H9 (cell line): ENCODE measurements around the gene PXN. TPM values are rescaled to one million over a fixed set of nuclear protein-coding genes. Genes with fewer than 3 reads are reported as not detected.

ENCODE experiments used
- DNase-seq: peaks from one replicate; pipeline ENCODE4 v3.0.0-alpha.2; 2017
- H2AFZ ChIP-seq: one replicate; pipeline ENCODE4 v1.6.1; 2013; ENCODE audit warnings: mild to moderate bottlenecking, low read length, control low read depth, moderate library complexity
- H2AK5ac ChIP-seq: 2 replicates; pipeline ENCODE4 v1.6.1; 2013; ENCODE audit warnings: low read length, control low read depth, mixed read lengths; ENCODE audit not compliant: insufficient read length
- H2BK120ac ChIP-seq: one replicate; pipeline ENCODE4 v1.6.1; 2013; ENCODE audit warnings: low read depth, mild to moderate bottlenecking, low read length, control low read depth, inconsistent platforms; ENCODE audit not compliant: poor library complexity, severe bottlenecking
- H2BK12ac ChIP-seq: 2 replicates; pipeline ENCODE4 v1.6.1; 2013; ENCODE audit warnings: low read length, control low read depth, mixed read lengths, low read depth; ENCODE audit not compliant: insufficient read length
- H2BK15ac ChIP-seq: 2 replicates; pipeline ENCODE4 v1.6.1; 2013; ENCODE audit warnings: low read depth, low read length, control low read depth
- H2BK20ac ChIP-seq: one replicate; pipeline ENCODE4 v1.6.1; 2013; ENCODE audit warnings: low read depth, mild to moderate bottlenecking, low read length, control low read depth, inconsistent platforms; ENCODE audit not compliant: poor library complexity, severe bottlenecking
- H2BK5ac ChIP-seq: 2 replicates; pipeline ENCODE4 v1.6.1; 2013; ENCODE audit warnings: low read length, control low read depth, mixed read lengths; ENCODE audit not compliant: insufficient read length
- H3K14ac ChIP-seq: 2 replicates; pipeline ENCODE4 v1.6.1; 2013; ENCODE audit warnings: low read length, control low read depth; ENCODE audit not compliant: insufficient read depth
- H3K18ac ChIP-seq: 2 replicates; pipeline ENCODE4 v1.6.1; 2013; ENCODE audit warnings: low read depth, mild to moderate bottlenecking, mixed read lengths, low read length, control low read depth; ENCODE audit not compliant: insufficient read length
- H3K23ac ChIP-seq: 2 replicates; pipeline ENCODE4 v1.6.1; 2013; ENCODE audit warnings: low read length, control low read depth, mixed read lengths, low read depth; ENCODE audit not compliant: insufficient read length
- H3K23me2 ChIP-seq: 2 replicates; pipeline ENCODE4 v1.6.1; 2013; ENCODE audit warnings: low read depth, mild to moderate bottlenecking, mixed read lengths, low read length, control low read depth; ENCODE audit not compliant: insufficient read length, poor library complexity, severe bottlenecking
- H3K27ac ChIP-seq: 2 replicates; pipeline ENCODE4 v1.5.1; 2013; ENCODE audit warnings: low read length, control low read depth, mixed read lengths, low read depth; ENCODE audit not compliant: insufficient read length
- H3K27me3 ChIP-seq: 2 replicates; pipeline ENCODE4 v1.6.1; 2013; ENCODE audit warnings: low read length, control low read depth, inconsistent platforms; ENCODE audit not compliant: insufficient read depth
- H3K4ac ChIP-seq: 2 replicates; pipeline ENCODE4 v1.6.1; 2013; ENCODE audit warnings: low read depth, mild to moderate bottlenecking, control low read depth, inconsistent platforms, low read length, moderate library complexity
- H3K4me1 ChIP-seq: 2 replicates; pipeline ENCODE4 v1.6.1; 2013; ENCODE audit warnings: low read length, control low read depth, inconsistent platforms; ENCODE audit not compliant: insufficient read depth
- H3K4me2 ChIP-seq: 2 replicates; pipeline ENCODE4 v1.6.1; 2013; ENCODE audit warnings: low read length, control low read depth, mixed read lengths; ENCODE audit not compliant: insufficient read length, insufficient read depth
- H3K56ac ChIP-seq: 2 replicates; pipeline ENCODE4 v1.6.1; 2013; ENCODE audit warnings: low read depth, mild to moderate bottlenecking, mixed read lengths, low read length, control low read depth; ENCODE audit not compliant: insufficient read length
- H3K79me1 ChIP-seq: 2 replicates; pipeline ENCODE4 v1.6.1; 2013; ENCODE audit warnings: low read depth, mild to moderate bottlenecking, moderate library complexity, low read length, control low read depth, inconsistent platforms; ENCODE audit not compliant: insufficient read depth, poor library complexity, severe bottlenecking
- H3K79me2 ChIP-seq: 2 replicates; pipeline ENCODE4 v1.6.1; 2013; ENCODE audit warnings: low read length, control low read depth, inconsistent platforms; ENCODE audit not compliant: insufficient read depth
- H3K9ac ChIP-seq: 2 replicates; pipeline ENCODE4 v1.6.1; 2013; ENCODE audit warnings: low read length, control low read depth, mixed read lengths; ENCODE audit not compliant: insufficient read length; ENCODE audit errors: extremely low read depth
- H3K9me3 ChIP-seq: one replicate; pipeline ENCODE4 v1.6.1; 2013; ENCODE audit warnings: low read depth, low read length, inconsistent platforms; ENCODE audit not compliant: control insufficient read depth
- H3T11ph ChIP-seq: one replicate; pipeline ENCODE4 v1.6.1; 2013; ENCODE audit warnings: mild to moderate bottlenecking, low read length, control low read depth, inconsistent platforms
- H4K20me1 ChIP-seq: one replicate; pipeline ENCODE4 v1.6.1; 2013; ENCODE audit not compliant: control insufficient read depth, insufficient read length, insufficient read depth
- H4K5ac ChIP-seq: 2 replicates; pipeline ENCODE4 v1.6.1; 2013; ENCODE audit warnings: low read depth, mild to moderate bottlenecking, mixed read lengths, low read length, control low read depth; ENCODE audit not compliant: insufficient read length
- H4K8ac ChIP-seq: replicated peaks from 2 replicates; pipeline ENCODE4 v1.6.1; 2013; ENCODE audit warnings: low read length, control low read depth, mixed read lengths, low read depth; ENCODE audit not compliant: insufficient read length
- H4K91ac ChIP-seq: 2 replicates; pipeline ENCODE4 v1.6.1; 2013; ENCODE audit warnings: low read depth, mild to moderate bottlenecking, moderate library complexity, mixed read lengths, low read length, control low read depth; ENCODE audit not compliant: insufficient read length
- H3K27ac Mint-ChIP-seq, 3 experiments: 2 replicates in 2 of 3; 3 replicates in 1 of 3; pipeline ENCODE4 v1.8.0; 2020 to 2021; ENCODE audit warnings: mixed read lengths in 3 of 3, mild to moderate bottlenecking in 1 of 3, moderate library complexity in 1 of 3
- H3K27me3 Mint-ChIP-seq: 2 replicates; pipeline ENCODE4 v1.8.0; 2021; ENCODE audit warnings: low read depth, mild to moderate bottlenecking, moderate library complexity, mixed read lengths
- H3K36me3 Mint-ChIP-seq, 3 experiments: 2 replicates in 2 of 3; 3 replicates in 1 of 3; pipeline ENCODE4 v1.8.0; 2020 to 2021; ENCODE audit warnings: low read depth in 3 of 3, mixed read lengths in 3 of 3; ENCODE audit not compliant: insufficient read depth in 1 of 3
- H3K4me1 Mint-ChIP-seq, 2 experiments: 2 replicates each; pipeline ENCODE4 v1.8.0; 2020; ENCODE audit warnings: mixed read lengths in 2 of 2
- H3K4me3 Mint-ChIP-seq, 2 experiments: 2 replicates in 1 of 2; 3 replicates in 1 of 2; pipeline ENCODE4 v1.8.0; 2020 to 2021; ENCODE audit warnings: mild to moderate bottlenecking in 2 of 2, mixed read lengths in 2 of 2, moderate library complexity in 1 of 2
- H3K9me3 Mint-ChIP-seq, 2 experiments: 2 replicates in 1 of 2; 3 replicates in 1 of 2; pipeline ENCODE4 v1.8.0; 2020; ENCODE audit warnings: mild to moderate bottlenecking in 2 of 2, mixed read lengths in 2 of 2, moderate library complexity in 1 of 2
- WGBS: extraction: QIAGEN DNeasy Blood & Tissue Kit; methylation state at CpG from one replicate; pipeline ENCODE4 v1.1.7; 2013; ENCODE audit warnings: missing lambda C conversion rate, low lambda C conversion rate, mixed read lengths; ENCODE audit not compliant: insufficient read length; ENCODE audit errors: extremely low coverage; 5-methylcytosine and 5-hydroxymethylcytosine counted together
- total RNA-seq: library from RNA; stranded (reverse); gene quantifications from 2 replicates; pipeline ENCODE4 v1.2.1, GENCODE V29; 2021
- TF ChIP-seq, protein P1 (sequence below): fragments of 200-600 bp; sonication (generic); conservative IDR thresholded peaks from 3 replicates; pipeline ENCODE4 v1.8.0; 2021; ENCODE audit warnings: antibody characterized with exemption, mild to moderate bottlenecking

PXN gene
- total RNA-seq, 1 experiment from 2014 or later = 92.8 TPM

DNA sequence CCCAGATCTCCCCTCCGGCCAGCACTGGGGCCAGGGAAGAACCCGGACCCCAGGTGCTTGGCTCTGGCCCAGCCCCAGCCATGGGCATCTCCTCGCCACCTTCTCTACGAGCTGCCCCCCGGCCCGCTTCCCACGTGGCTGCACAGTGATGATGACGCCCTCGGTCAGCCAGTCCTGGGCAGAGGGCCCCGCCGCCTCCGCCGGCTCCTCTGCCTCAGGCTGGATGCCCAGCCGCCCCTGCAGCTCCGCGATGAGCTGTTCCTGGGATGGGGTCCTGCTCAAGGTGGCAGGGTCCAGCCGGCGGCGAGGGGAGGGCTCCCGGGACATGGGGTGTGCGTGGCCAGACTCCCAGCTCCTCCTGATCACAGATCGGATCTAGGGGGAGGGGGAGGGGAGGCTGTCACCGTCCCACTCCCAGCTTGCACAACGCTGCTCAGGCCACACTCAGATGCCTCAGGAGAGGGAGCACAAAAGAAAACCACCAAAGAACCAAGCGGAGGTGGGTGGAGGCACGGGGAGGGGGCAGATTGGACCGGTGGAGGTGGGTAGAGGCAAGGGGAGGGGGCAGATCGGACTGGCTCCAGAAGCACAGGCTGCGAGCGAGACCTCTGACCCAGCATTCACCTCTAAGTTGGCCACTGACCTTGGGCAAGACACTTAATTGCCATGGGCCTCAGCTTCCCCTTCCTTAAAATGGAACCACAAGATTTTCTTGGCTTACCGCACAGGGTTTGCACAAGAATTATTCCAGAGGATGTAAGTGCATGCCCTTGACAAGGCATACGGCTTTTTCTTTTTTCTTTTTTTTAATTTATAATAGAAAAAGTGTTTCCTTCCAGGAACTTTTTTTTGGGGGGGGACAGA, 48.6 kb downstream of the PXN start:
- WGBS = no CpG with 5 or more reads among the region's 32 CpGs
- Histone ChIP-seq H3K9ac (no peak overlapping the region), H3K79me2 (no peaks in the 10 kb centered on the region), H4K8ac (no peak overlapping the region), H3K23ac (no peak overlapping the region), H3K56ac (no peak overlapping the region), H3K27ac (no peak overlapping the region), H2AFZ (no peak overlapping the region), H3K4me2 (no peak overlapping the region), H3K14ac (no peak overlapping the region), H3K4me1 (no peaks in the 10 kb centered on the region), H3T11ph (no peak overlapping the region), H2BK20ac (no peak overlapping the region), H2AK5ac (no peak overlapping the region), H4K91ac (no peak overlapping the region), H3K27me3 (no peaks in the 10 kb centered on the region; the same call in 1 of the 2 replicates), H3K4ac (no peak overlapping the region), H2BK12ac (no peak overlapping the region), H3K18ac (no peak overlapping the region), H2BK5ac (no peak overlapping the region), H4K20me1 (no peaks in the 10 kb centered on the region), H3K79me1 (no peaks in the 10 kb centered on the region), H3K23me2 (no peaks in the 10 kb centered on the region), H2BK120ac (no peak overlapping the region), H2BK15ac (no peak overlapping the region), H3K9me3 (no peaks in the 10 kb centered on the region), H4K5ac (no peak overlapping the region)
- no peaks in the 10 kb centered on the region for H3K27me3 Mint-ChIP-seq
- TF ChIP-seq, protein P1, sequence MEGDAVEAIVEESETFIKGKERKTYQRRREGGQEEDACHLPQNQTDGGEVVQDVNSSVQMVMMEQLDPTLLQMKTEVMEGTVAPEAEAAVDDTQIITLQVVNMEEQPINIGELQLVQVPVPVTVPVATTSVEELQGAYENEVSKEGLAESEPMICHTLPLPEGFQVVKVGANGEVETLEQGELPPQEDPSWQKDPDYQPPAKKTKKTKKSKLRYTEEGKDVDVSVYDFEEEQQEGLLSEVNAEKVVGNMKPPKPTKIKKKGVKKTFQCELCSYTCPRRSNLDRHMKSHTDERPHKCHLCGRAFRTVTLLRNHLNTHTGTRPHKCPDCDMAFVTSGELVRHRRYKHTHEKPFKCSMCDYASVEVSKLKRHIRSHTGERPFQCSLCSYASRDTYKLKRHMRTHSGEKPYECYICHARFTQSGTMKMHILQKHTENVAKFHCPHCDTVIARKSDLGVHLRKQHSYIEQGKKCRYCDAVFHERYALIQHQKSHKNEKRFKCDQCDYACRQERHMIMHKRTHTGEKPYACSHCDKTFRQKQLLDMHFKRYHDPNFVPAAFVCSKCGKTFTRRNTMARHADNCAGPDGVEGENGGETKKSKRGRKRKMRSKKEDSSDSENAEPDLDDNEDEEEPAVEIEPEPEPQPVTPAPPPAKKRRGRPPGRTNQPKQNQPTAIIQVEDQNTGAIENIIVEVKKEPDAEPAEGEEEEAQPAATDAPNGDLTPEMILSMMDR = no peak
- H3K36me3 Mint-ChIP-seq = peaks cover 14 to 70% (median 59%) of the 10 kb centered on the region in 3 experiments
- H3K27ac Mint-ChIP-seq = no peak overlapping the region; a peak in 1 of 7 replicates
- no peak for DNase-seq
- H3K4me1 Mint-ChIP-seq = peaks cover 0 to 9% of the 10 kb centered on the region in 2 experiments; a peak in 2 of 4 replicates
- H3K9me3 Mint-ChIP-seq = no peaks in the 10 kb centered on the region
- H3K4me3 Mint-ChIP-seq = no peak overlapping the region
